GM19239 (cell line): ENCODE data around the gene ABTB2.
A peak's percentile ranks its signal among the peaks of the same experiment; 100 is the strongest.

Experiments
- DNase-seq: peaks from one replicate; pipeline ENCODE4 v3.0.0; 2011; ENCODE audit warnings: low spot score; ENCODE audit not compliant: insufficient read length
- FAIRE-seq: peaks from 2 replicates; lab custom pipeline; 2011; peaks lifted over from hg19 to GRCh38; lab: Jason Lieb, UNC

ABTB2 gene

GRCh38 chr11:34299284-34299972 lies 58.4 kb downstream of the ABTB2 start:
- FAIRE-seq (no peak), DNase-seq (no peak)

- DNase-seq = no peak
- no peak for FAIRE-seq
Observed at GRCh38 chr11:34298871-34299270, 58.9 kb downstream of the ABTB2 start.

- no peak for FAIRE-seq
- DNase-seq = no peak
Observed at GRCh38 chr11:34296412-34296811, 61.4 kb downstream of the ABTB2 start.

- DNase-seq (no peak), FAIRE-seq (no peak)
Observed at GRCh38 chr11:34292546-34292945, 65.3 kb downstream of the ABTB2 start.

GRCh38 chr11:34292111-34292510 lies 65.7 kb downstream of the ABTB2 start:
- FAIRE-seq (no peak), DNase-seq (no peak)

- no peak for FAIRE-seq
Observed at GRCh38 chr11:34290926-34291325, 66.9 kb downstream of the ABTB2 start.

GRCh38 chr11:34288492-34288891 lies 69.3 kb downstream of the ABTB2 start:
- FAIRE-seq (no peak), DNase-seq (no peak)

More at GRCh38 chr11:34290926-34291325, 66.9 kb downstream of the ABTB2 start:
- DNase-seq = no peak

- FAIRE-seq = no peak
- no peak for DNase-seq
Observed at GRCh38 chr11:34284811-34285481, 72.9 kb downstream of the ABTB2 start.

- FAIRE-seq (no peak), DNase-seq (no peak)
Observed at GRCh38 chr11:34284156-34284555, 73.7 kb downstream of the ABTB2 start.

- no peak for DNase-seq
Observed at GRCh38 chr11:34280945-34281872, 76.6 kb downstream of the ABTB2 start.

GRCh38 chr11:34278693-34279297 lies 79.0 kb downstream of the ABTB2 start:
- peak; percentile 81 for FAIRE-seq
- peak; percentile 49 for DNase-seq

More at GRCh38 chr11:34280945-34281872, 76.6 kb downstream of the ABTB2 start:
- no peak for FAIRE-seq

GRCh38 chr11:34278175-34278574 lies 79.6 kb downstream of the ABTB2 start:
- peak; percentile 54 for FAIRE-seq
- DNase-seq = no peak

- no peak for FAIRE-seq
Observed at GRCh38 chr11:34277171-34277570, 80.6 kb downstream of the ABTB2 start.

GRCh38 chr11:34276352-34276864 lies 81.4 kb downstream of the ABTB2 start:
- FAIRE-seq (no peak), DNase-seq (no peak)

More at GRCh38 chr11:34277171-34277570, 80.6 kb downstream of the ABTB2 start:
- DNase-seq = no peak

- no peak for DNase-seq
- no peak for FAIRE-seq
Observed at GRCh38 chr11:34275486-34275885, 82.3 kb downstream of the ABTB2 start.

GRCh38 chr11:34274712-34275398 lies 83.0 kb downstream of the ABTB2 start:
- FAIRE-seq = no peak
- DNase-seq = no peak

- no peak for FAIRE-seq
- no peak for DNase-seq
Observed at GRCh38 chr11:34273099-34273498, 84.7 kb downstream of the ABTB2 start.

GRCh38 chr11:34271727-34272126 lies 86.1 kb downstream of the ABTB2 start:
- no peak for FAIRE-seq
- DNase-seq = no peak

GRCh38 chr11:34270711-34271110 lies 87.1 kb downstream of the ABTB2 start:
- FAIRE-seq (no peak), DNase-seq (no peak)
